ENCODE results near the gene NR2F6. TPM values are rescaled to one million over a fixed set of nuclear protein-coding genes. Genes with fewer than 3 reads are reported as not detected.

NR2F6 gene
- total and polyA plus RNA-seq, 4 donors: 26.1 to 65.5 (median 27.4) TPM

DNA sequence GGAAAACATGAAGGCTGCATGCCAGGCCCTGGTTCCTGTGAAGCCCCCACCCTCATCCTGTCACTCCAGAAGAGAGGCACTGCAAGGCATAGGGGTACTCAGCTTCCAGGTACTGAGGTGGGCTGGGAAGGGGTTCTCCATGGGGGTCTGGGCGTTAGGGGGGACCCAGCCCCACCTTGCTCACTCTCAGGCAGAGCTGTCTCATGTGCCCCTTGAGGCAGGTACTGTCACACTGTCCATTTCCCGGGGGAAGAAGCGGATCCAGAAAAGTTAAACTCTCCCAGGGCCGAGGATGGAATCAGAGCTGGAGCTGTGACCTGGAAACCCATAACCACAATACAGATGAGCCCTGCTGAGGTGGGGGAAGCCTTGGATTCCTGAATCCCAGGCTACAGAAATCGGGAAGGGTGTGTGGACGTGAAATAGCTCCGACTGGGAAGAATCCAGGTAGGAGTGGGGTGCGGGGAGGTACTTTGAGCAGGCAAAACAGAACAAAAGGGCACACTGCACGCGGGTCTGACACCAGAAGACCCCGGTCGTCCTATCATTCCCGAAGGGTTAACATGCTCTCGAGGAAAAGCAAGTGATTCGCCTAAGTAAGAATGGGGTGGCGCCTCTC, 31.1 kb downstream of the NR2F6 start:
- DNase-seq: no peak
- H3K9me3 ChIP-seq (ENCODE audit: control insufficient read depth in 4 of 4, insufficient read depth in 3 of 4, low read length in 3 of 4): no peaks in the 10 kb centered on the region
- 31 to 33% methylated on average over 16 of the region's 16 CpGs for WGBS, 2 donors
- no peak for ATAC-seq (ENCODE audit: insufficient read depth, low FRiP score)
- TF ChIP-seq, protein P1, sequence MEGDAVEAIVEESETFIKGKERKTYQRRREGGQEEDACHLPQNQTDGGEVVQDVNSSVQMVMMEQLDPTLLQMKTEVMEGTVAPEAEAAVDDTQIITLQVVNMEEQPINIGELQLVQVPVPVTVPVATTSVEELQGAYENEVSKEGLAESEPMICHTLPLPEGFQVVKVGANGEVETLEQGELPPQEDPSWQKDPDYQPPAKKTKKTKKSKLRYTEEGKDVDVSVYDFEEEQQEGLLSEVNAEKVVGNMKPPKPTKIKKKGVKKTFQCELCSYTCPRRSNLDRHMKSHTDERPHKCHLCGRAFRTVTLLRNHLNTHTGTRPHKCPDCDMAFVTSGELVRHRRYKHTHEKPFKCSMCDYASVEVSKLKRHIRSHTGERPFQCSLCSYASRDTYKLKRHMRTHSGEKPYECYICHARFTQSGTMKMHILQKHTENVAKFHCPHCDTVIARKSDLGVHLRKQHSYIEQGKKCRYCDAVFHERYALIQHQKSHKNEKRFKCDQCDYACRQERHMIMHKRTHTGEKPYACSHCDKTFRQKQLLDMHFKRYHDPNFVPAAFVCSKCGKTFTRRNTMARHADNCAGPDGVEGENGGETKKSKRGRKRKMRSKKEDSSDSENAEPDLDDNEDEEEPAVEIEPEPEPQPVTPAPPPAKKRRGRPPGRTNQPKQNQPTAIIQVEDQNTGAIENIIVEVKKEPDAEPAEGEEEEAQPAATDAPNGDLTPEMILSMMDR (IDR thresholded peaks at IDR 0.05; ENCODE audit: control extremely low read depth, extremely low read depth): no peak
- peaks cover 17 to 50% (median 20%) of the 10 kb centered on the region in 4 donors for H3K36me3 ChIP-seq (ENCODE audit: control insufficient read depth in 4 of 4, insufficient read depth in 4 of 4, low read length in 4 of 4)
- peak overlapping the region in 1 of 2 donors; percentile 61 for H3K9ac ChIP-seq (ENCODE audit: insufficient read depth in 1 of 2, low read length in 2 of 2)
- peaks cover 0 to 13% (median 8%) of the 10 kb centered on the region in 5 donors for H3K4me1 ChIP-seq (ENCODE audit: control insufficient read depth in 5 of 5, insufficient read depth in 5 of 5, low read length in 5 of 5)
- H3K27me3 ChIP-seq (ENCODE audit: control insufficient read depth in 3 of 3, insufficient read depth in 3 of 3, low read length in 2 of 3): no peaks in the 10 kb centered on the region
- peak overlapping the region; percentile 70 for H3K4me3 ChIP-seq
- peak overlapping the region; percentile 89 to 96 for H3K27ac ChIP-seq (ENCODE audit: low read depth in 1 of 2, low read length in 1 of 2)

DNA sequence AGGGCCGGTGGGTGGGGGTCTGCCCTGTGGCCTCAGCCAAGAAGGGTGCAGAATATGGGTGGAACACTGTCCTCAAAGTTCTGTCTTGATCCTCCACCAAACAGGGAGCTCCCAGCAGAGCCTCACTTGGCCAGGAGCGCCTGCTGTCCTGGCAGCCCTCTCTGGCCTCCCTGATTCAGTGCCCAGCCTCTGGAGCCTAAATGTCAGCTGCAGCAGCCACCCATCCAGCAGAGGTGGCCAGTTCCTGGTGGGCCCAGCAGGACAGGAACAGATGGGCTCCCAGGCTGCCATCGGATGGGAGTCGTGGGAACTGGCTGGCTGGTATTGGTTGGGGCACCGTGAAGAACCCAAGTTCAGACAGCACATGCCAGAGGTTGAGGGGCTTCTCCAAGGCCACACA, 32.4 kb downstream of the NR2F6 start:
- DNase-seq (no peak), ATAC-seq (ENCODE audit: insufficient read depth, low FRiP score) (no peak)
- Histone ChIP-seq H3K4me3 (no peak overlapping the region), H3K27ac (ENCODE audit: low read depth in 1 of 2, low read length in 1 of 2) (no peak overlapping the region), H3K36me3 (ENCODE audit: control insufficient read depth in 4 of 4, insufficient read depth in 4 of 4, low read length in 4 of 4) (peaks cover 16 to 55% (median 19%) of the 10 kb centered on the region in 4 donors), H3K4me1 (ENCODE audit: control insufficient read depth in 5 of 5, insufficient read depth in 5 of 5, low read length in 5 of 5) (peaks cover 0 to 13% (median 8%) of the 10 kb centered on the region in 5 donors), H3K9me3 (ENCODE audit: control insufficient read depth in 4 of 4, insufficient read depth in 3 of 4, low read length in 3 of 4) (no peaks in the 10 kb centered on the region), H3K9ac (ENCODE audit: insufficient read depth in 1 of 2, low read length in 2 of 2) (no peak overlapping the region), H3K27me3 (ENCODE audit: control insufficient read depth in 3 of 3, insufficient read depth in 3 of 3, low read length in 2 of 3) (no peaks in the 10 kb centered on the region)
- TF ChIP-seq, protein P1 (IDR thresholded peaks at IDR 0.05; ENCODE audit: control extremely low read depth, extremely low read depth): no peak
- WGBS, 2 donors: 95% methylated on average over 5 of the region's 5 CpGs

DNA sequence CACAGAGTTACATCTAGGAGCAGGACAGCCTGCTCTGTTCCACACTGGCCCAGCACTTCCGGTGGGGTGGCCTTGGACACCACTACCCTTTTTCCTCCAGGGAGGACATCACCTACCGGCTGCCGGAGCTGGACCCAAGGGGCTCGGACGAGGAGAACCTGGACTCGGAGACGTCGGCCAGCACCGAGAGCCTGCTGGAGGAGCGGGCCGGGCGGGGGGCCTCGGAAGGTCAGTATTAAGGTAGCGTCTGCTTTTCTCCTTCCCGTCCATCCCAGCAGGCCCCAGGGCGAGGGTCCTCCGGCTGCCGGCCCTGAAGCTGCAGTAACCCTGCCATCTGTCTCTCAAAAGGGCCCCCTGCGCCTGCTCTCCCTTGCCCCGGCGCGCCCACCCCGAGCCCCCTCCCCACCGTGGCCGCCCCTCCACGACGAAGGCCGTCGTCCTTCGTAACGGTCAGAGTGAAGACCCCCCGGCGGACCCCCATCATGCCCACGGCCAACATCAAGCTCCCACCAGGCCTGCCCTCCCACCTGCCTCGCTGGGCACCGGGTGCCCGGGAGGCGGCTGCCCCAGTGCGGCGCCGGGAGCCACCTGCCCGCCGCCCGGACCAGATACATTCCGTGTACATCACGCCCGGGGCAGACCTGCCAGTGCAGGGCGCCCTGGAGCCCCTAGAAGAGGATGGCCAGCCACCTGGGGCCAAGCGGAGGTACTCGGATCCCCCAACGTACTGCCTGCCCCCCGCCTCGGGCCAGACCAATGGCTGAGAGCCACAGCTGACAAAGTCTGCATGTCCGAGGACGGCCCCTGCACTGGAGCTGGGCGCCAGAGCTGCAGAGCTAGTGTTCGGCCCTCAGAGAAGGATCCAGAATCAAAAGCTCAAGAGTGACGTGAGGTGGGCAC, 33.9 kb downstream of the NR2F6 start:
- H3K27me3 ChIP-seq (ENCODE audit: control insufficient read depth in 3 of 3, insufficient read depth in 3 of 3, low read length in 2 of 3): no peaks in the 10 kb centered on the region
- no peak overlapping the region for H3K27ac ChIP-seq (ENCODE audit: low read depth in 1 of 2, low read length in 1 of 2)
- peaks cover 9 to 53% (median 19%) of the 10 kb centered on the region in 4 donors for H3K36me3 ChIP-seq (ENCODE audit: control insufficient read depth in 4 of 4, insufficient read depth in 4 of 4, low read length in 4 of 4)
- WGBS, 2 donors: 95 to 96% methylated on average over 57 to 58 of the region's 58 CpGs
- ATAC-seq (ENCODE audit: insufficient read depth, low FRiP score) (no peak), DNase-seq (no peak)
- H3K4me3 ChIP-seq: no peak overlapping the region
- peaks cover 0 to 13% (median 8%) of the 10 kb centered on the region in 5 donors for H3K4me1 ChIP-seq (ENCODE audit: control insufficient read depth in 5 of 5, insufficient read depth in 5 of 5, low read length in 5 of 5)
- no peaks in the 10 kb centered on the region for H3K9me3 ChIP-seq (ENCODE audit: control insufficient read depth in 4 of 4, insufficient read depth in 3 of 4, low read length in 3 of 4)
- no peak overlapping the region for H3K9ac ChIP-seq (ENCODE audit: insufficient read depth in 1 of 2, low read length in 2 of 2)
- TF ChIP-seq, protein P1 (IDR thresholded peaks at IDR 0.05; ENCODE audit: control extremely low read depth, extremely low read depth): no peak
